ENCODE measurements around the gene GSTM1. TPM values are rescaled to one million over a fixed set of nuclear protein-coding genes. Genes with fewer than 3 reads are reported as not detected.
"Not testable (repeated sequence)": the region's sequence is repeated elsewhere in the genome, so short reads cannot be mapped to it uniquely, and the experiment has no call there.

The GSTM1 gene
- total and polyA plus RNA-seq, 2 donors (not counting 1 experiment from before 2014, with no cell fraction given), result 38.0 TPM; not detected in 1

- TF ChIP-seq CTCF (conservative IDR thresholded peaks at IDR 0.05 in 1 of 2, IDR thresholded peaks at IDR 0.05 in 1 of 2; ENCODE audit: low read depth in 1 of 2, low read length in 2 of 2) (no peak), EZH2 (IDR thresholded peaks at IDR 0.05; ENCODE audit: low read length, missing control alignments) (no peak)
- H3K4me2 ChIP-seq (ENCODE audit: extremely low read depth, insufficient read depth, low read length), result peak overlapping the region; percentile 83
- no peaks in the 10 kb centered on the region for H3K9me3 ChIP-seq (ENCODE audit: control insufficient read depth, insufficient read depth, low read depth, low read length)
- H3K36me3 ChIP-seq (ENCODE audit: control insufficient read depth, insufficient read depth, low read length), result no peaks in the 10 kb centered on the region
- H3K4me3 ChIP-seq (replicated peaks in 1 of 4; ENCODE audit: control extremely low read depth in 1 of 4, insufficient read depth in 1 of 4, low read depth in 3 of 4, low read length in 4 of 4), result peak overlapping the region; percentile 40 to 64 (median 53)
- no peak overlapping the region for H3K27ac ChIP-seq (ENCODE audit: insufficient read depth, low read length)
- peak overlapping the region; percentile 65 for H2AFZ ChIP-seq (ENCODE audit: low read length)
- H3K27me3 ChIP-seq (ENCODE audit: control insufficient read depth, insufficient read depth, low read length), result no peaks in the 10 kb centered on the region
- no peak overlapping the region for H3K9ac ChIP-seq (ENCODE audit: insufficient read depth, low read length)
- H3K4me1 ChIP-seq (ENCODE audit: control insufficient read depth, extremely low read depth, insufficient read depth, low read length), result peaks cover 3% of the 10 kb centered on the region
- no peaks in the 10 kb centered on the region for H3K79me2 ChIP-seq (ENCODE audit: control insufficient read depth, insufficient read depth, low read length)
- no peaks in the 10 kb centered on the region for H4K20me1 ChIP-seq (ENCODE audit: control insufficient read depth, extremely low read depth, insufficient read depth, low read length)
- no peak for DNase-seq (ENCODE audit: low read depth in 2 of 2)
Observed at GRCh38 chr1:109668123-109668775, 19.4 kb upstream of the GSTM1 start.

- no peak overlapping the region for H3K27ac ChIP-seq (ENCODE audit: insufficient read depth, low read length)
- no peaks in the 10 kb centered on the region for H3K4me1 ChIP-seq (ENCODE audit: control insufficient read depth, extremely low read depth, insufficient read depth, low read length)
- no peaks in the 10 kb centered on the region for H4K20me1 ChIP-seq (ENCODE audit: control insufficient read depth, extremely low read depth, insufficient read depth, low read length)
- H3K9ac ChIP-seq (ENCODE audit: insufficient read depth, low read length), result no peak overlapping the region
- no peak overlapping the region for H3K4me2 ChIP-seq (ENCODE audit: extremely low read depth, insufficient read depth, low read length)
- H3K79me2 ChIP-seq (ENCODE audit: control insufficient read depth, insufficient read depth, low read length), result no peaks in the 10 kb centered on the region
- TF ChIP-seq CTCF (conservative IDR thresholded peaks at IDR 0.05 in 1 of 2, IDR thresholded peaks at IDR 0.05 in 1 of 2; ENCODE audit: low read depth in 1 of 2, low read length in 2 of 2) (no peak), EZH2 (IDR thresholded peaks at IDR 0.05; ENCODE audit: low read length, missing control alignments) (no peak)
- no peak overlapping the region for H3K4me3 ChIP-seq (replicated peaks in 1 of 4; ENCODE audit: control extremely low read depth in 1 of 4, insufficient read depth in 1 of 4, low read depth in 3 of 4, low read length in 4 of 4)
- H3K27me3 ChIP-seq (ENCODE audit: control insufficient read depth, insufficient read depth, low read length), result no peaks in the 10 kb centered on the region
- no peaks in the 10 kb centered on the region for H3K9me3 ChIP-seq (ENCODE audit: control insufficient read depth, insufficient read depth, low read depth, low read length)
- H3K36me3 ChIP-seq (ENCODE audit: control insufficient read depth, insufficient read depth, low read length), result no peaks in the 10 kb centered on the region
- no peak for DNase-seq (ENCODE audit: low read depth in 2 of 2)
- H2AFZ ChIP-seq (ENCODE audit: low read length), result no peak overlapping the region
Observed at GRCh38 chr1:109669246-109669948, 18.2 kb upstream of the GSTM1 start.

GRCh38 chr1:109669949-109670302, 17.7 kb upstream of the GSTM1 start:
- not testable (repeated sequence) for DNase-seq (ENCODE audit: low read depth in 2 of 2); H3K27ac ChIP-seq (ENCODE audit: insufficient read depth, low read length); H3K27me3 ChIP-seq (ENCODE audit: control insufficient read depth, insufficient read depth, low read length); H3K4me1 ChIP-seq (ENCODE audit: control insufficient read depth, extremely low read depth, insufficient read depth, low read length); H3K9ac ChIP-seq (ENCODE audit: insufficient read depth, low read length); H4K20me1 ChIP-seq (ENCODE audit: control insufficient read depth, extremely low read depth, insufficient read depth, low read length); H2AFZ ChIP-seq (ENCODE audit: low read length); H3K36me3 ChIP-seq (ENCODE audit: control insufficient read depth, insufficient read depth, low read length); H3K4me2 ChIP-seq (ENCODE audit: extremely low read depth, insufficient read depth, low read length); H3K4me3 ChIP-seq (replicated peaks in 1 of 4; ENCODE audit: control extremely low read depth in 1 of 4, insufficient read depth in 1 of 4, low read depth in 3 of 4, low read length in 4 of 4); H3K79me2 ChIP-seq (ENCODE audit: control insufficient read depth, insufficient read depth, low read length); H3K9me3 ChIP-seq (ENCODE audit: control insufficient read depth, insufficient read depth, low read depth, low read length)

Data from fibroblast of lung (primary cell).